ENCODE measurements around the gene FBXL13. TPM values are rescaled to one million over a fixed set of nuclear protein-coding genes. Genes with fewer than 3 reads are reported as not detected.

FBXL13 gene
- total RNA-seq, 1 experiment from 2014 or later = 2.5 TPM

- no peak for ATAC-seq
- H3K4me1 ChIP-seq (ENCODE audit: control insufficient read depth, insufficient read depth, low read length) = no peaks in the 10 kb centered on the region
- TF ChIP-seq REST (IDR thresholded peaks at IDR 0.05; ENCODE audit: insufficient read depth in 1 of 2, low read depth in 2 of 2, low read length in 1 of 2) (no peak), SIN3A (IDR thresholded peaks at IDR 0.05; ENCODE audit: borderline replicate concordance, insufficient read depth, low read depth, low read length) (no peak), CTCF (IDR thresholded peaks at IDR 0.05) (no peak), POLR2AphosphoS5 (IDR thresholded peaks at IDR 0.05; ENCODE audit: low read depth, low read length) (no peak), TCF7L2 (IDR thresholded peaks at IDR 0.05; ENCODE audit: low read depth, low read length) (no peak)
- CTCF ChIA-PET = no interaction called here
- in situ Hi-C loops (cut with HindIII; ENCODE audit: low pct_unique_long_range_greater_than_20kb, low sequenced_read_pairs) = no loop called here
- BruUV-seq (replicated peaks) = no TSS peak
- H3K9me3 ChIP-seq (ENCODE audit: control insufficient read depth, insufficient read depth, low read depth, low read length) = no peaks in the 10 kb centered on the region
- H3K27me3 ChIP-seq (ENCODE audit: control insufficient read depth, insufficient read depth, low read length) = no peaks in the 10 kb centered on the region
- H3K4me3 ChIP-seq (ENCODE audit: low read depth in 2 of 2, low read length in 2 of 2) = no peak overlapping the region
- DNase-seq (ENCODE audit: low read depth, low spot score) = no peak
- POLR2A ChIA-PET = no interaction called here
- H3K36me3 ChIP-seq (ENCODE audit: control insufficient read depth, insufficient read depth, low read length) = no peaks in the 10 kb centered on the region
- intact Hi-C loops (cut with micrococcal nuclease; ENCODE audit: unreplicated experiment) = no loop called here
- no peak overlapping the region for H3K27ac ChIP-seq (ENCODE audit: low read length)
These were observed 157.7 kb downstream of the FBXL13 start for GRCh38 chr7:102916881-102917280.

- CTCF ChIA-PET = no interaction called here
- no peak overlapping the region for H3K4me3 ChIP-seq (ENCODE audit: low read depth in 2 of 2, low read length in 2 of 2)
- intact Hi-C loops (cut with micrococcal nuclease; ENCODE audit: unreplicated experiment) (no loop called here), in situ Hi-C loops (cut with HindIII; ENCODE audit: low pct_unique_long_range_greater_than_20kb, low sequenced_read_pairs) (no loop called here)
- TF ChIP-seq REST (IDR thresholded peaks at IDR 0.05; ENCODE audit: insufficient read depth in 1 of 2, low read depth in 2 of 2, low read length in 1 of 2) (no peak), TCF7L2 (IDR thresholded peaks at IDR 0.05; ENCODE audit: low read depth, low read length) (no peak), POLR2AphosphoS5 (IDR thresholded peaks at IDR 0.05; ENCODE audit: low read depth, low read length) (no peak), SIN3A (IDR thresholded peaks at IDR 0.05; ENCODE audit: borderline replicate concordance, insufficient read depth, low read depth, low read length) (no peak), CTCF (IDR thresholded peaks at IDR 0.05) (no peak)
- no TSS peak for BruUV-seq (replicated peaks)
- H3K27me3 ChIP-seq (ENCODE audit: control insufficient read depth, insufficient read depth, low read length) = no peaks in the 10 kb centered on the region
- no peaks in the 10 kb centered on the region for H3K9me3 ChIP-seq (ENCODE audit: control insufficient read depth, insufficient read depth, low read depth, low read length)
- H3K27ac ChIP-seq (ENCODE audit: low read length) = no peak overlapping the region
- POLR2A ChIA-PET = no interaction called here
- no peaks in the 10 kb centered on the region for H3K4me1 ChIP-seq (ENCODE audit: control insufficient read depth, insufficient read depth, low read length)
- no peaks in the 10 kb centered on the region for H3K36me3 ChIP-seq (ENCODE audit: control insufficient read depth, insufficient read depth, low read length)
- DNase-seq (ENCODE audit: low read depth, low spot score) (no peak), ATAC-seq (no peak)
These were observed 158.2 kb downstream of the FBXL13 start for GRCh38 chr7:102916426-102916825.
